ENCODE measurements around the gene CDH2.

The CDH2 gene

GRCh38 chr18:28175930-28176697, 816 bp downstream of the CDH2 start:
- H3K9me3 ChIP-seq, result no peaks in the 10 kb centered on the region
- no peaks in the 10 kb centered on the region for H3K36me3 ChIP-seq
- H3K27me3 ChIP-seq, result no peaks in the 10 kb centered on the region
- H3K4me3 ChIP-seq (ENCODE audit: low read depth, low read length), result peak overlapping the region; percentile 86
- DNase-seq, result peak; percentile 41
- H3K4me1 ChIP-seq, result no peaks in the 10 kb centered on the region
- TF ChIP-seq CTCF (IDR thresholded peaks at IDR 0.05; ENCODE audit: low read depth, low read length), result no peak

- peak; percentile 54 for DNase-seq
- peak overlapping the region; percentile 86 for H3K4me3 ChIP-seq (ENCODE audit: low read depth, low read length)
- TF ChIP-seq CTCF (IDR thresholded peaks at IDR 0.05; ENCODE audit: low read depth, low read length), result no peak
These were observed 1.6 kb downstream of the CDH2 start for GRCh38 chr18:28175150-28175929.

GRCh38 chr18:28174181-28174905, 2.6 kb downstream of the CDH2 start:
- TF ChIP-seq CTCF (IDR thresholded peaks at IDR 0.05; ENCODE audit: low read depth, low read length), result no peak
- Histone ChIP-seq H3K4me1 (peaks cover 2% of the 10 kb centered on the region; the same call in 1 of the 2 replicates), H3K4me3 (ENCODE audit: low read depth, low read length) (peak overlapping the region; percentile 86), H3K9me3 (no peaks in the 10 kb centered on the region), H3K27me3 (no peaks in the 10 kb centered on the region), H3K36me3 (no peaks in the 10 kb centered on the region; the same call in 1 of the 2 replicates)
- DNase-seq, result no peak

More at GRCh38 chr18:28175150-28175929, 1.6 kb downstream of the CDH2 start:
- Histone ChIP-seq H3K4me1 (no peaks in the 10 kb centered on the region; the same call in 1 of the 2 replicates), H3K9me3 (no peaks in the 10 kb centered on the region), H3K36me3 (no peaks in the 10 kb centered on the region; the same call in 1 of the 2 replicates), H3K27me3 (no peaks in the 10 kb centered on the region)

GRCh38 chr18:28171837-28172236, 5.1 kb downstream of the CDH2 start:
- no peaks in the 10 kb centered on the region; the same call in none of the 2 replicates for H3K36me3 ChIP-seq
- DNase-seq, result no peak
- no peak overlapping the region for H3K4me3 ChIP-seq (ENCODE audit: low read depth, low read length)
- TF ChIP-seq CTCF (IDR thresholded peaks at IDR 0.05; ENCODE audit: low read depth, low read length), result no peak
- H3K9me3 ChIP-seq, result no peaks in the 10 kb centered on the region
- peaks cover 2% of the 10 kb centered on the region; the same call in 1 of the 2 replicates for H3K4me1 ChIP-seq
- H3K27me3 ChIP-seq, result no peaks in the 10 kb centered on the region

GRCh38 chr18:28168725-28169124, 8.2 kb downstream of the CDH2 start:
- TF ChIP-seq CTCF (IDR thresholded peaks at IDR 0.05; ENCODE audit: low read depth, low read length), result no peak
- H3K4me3 ChIP-seq (ENCODE audit: low read depth, low read length), result no peak overlapping the region
- peaks cover 2% of the 10 kb centered on the region; the same call in 1 of the 2 replicates for H3K4me1 ChIP-seq
- no peaks in the 10 kb centered on the region for H3K9me3 ChIP-seq
- H3K27me3 ChIP-seq, result no peaks in the 10 kb centered on the region
- no peak for DNase-seq
- no peaks in the 10 kb centered on the region; the same call in none of the 2 replicates for H3K36me3 ChIP-seq
